Gastrocnemius medialis (tissue), 4 donors: ENCODE results near the gene STK17B. TPM values are rescaled to one million over a fixed set of nuclear protein-coding genes. Genes with fewer than 3 reads are reported as not detected.
"Not testable (repeated sequence)": the region's sequence is repeated elsewhere in the genome, so short reads cannot be mapped to it uniquely, and the experiment has no call there.

ENCODE experiments used
- ATAC-seq, 2 donors: fragments of 150-250 bp; one replicate each; pipeline ENCODE4 v1.9.1; 2016
- DNase-seq, 2 donors: peaks; one replicate each; pipeline ENCODE4 v3.0.0-alpha.2; 2019
- H3K27ac ChIP-seq, 4 donors: fragments of 200-600 bp; sonication (generic); 1 replicate in 1 of 4; 2 replicates in 3 of 4; pipeline ENCODE4 v1.5.1; 2016 to 2018; ENCODE audit warnings: mild to moderate bottlenecking in 2 of 4, moderate library complexity in 1 of 4
- H3K27me3 ChIP-seq, 3 donors: fragments of 200-600 bp; sonication (generic) in 2 of 3; 1 replicate in 1 of 3; 2 replicates in 2 of 3; pipeline versions ENCODE4 v1.5.1 to v1.6.0; 2016 to 2019; ENCODE audit warnings: mild to moderate bottlenecking in 1 of 3, moderate library complexity in 1 of 3
- H3K36me3 ChIP-seq, 2 donors: fragments of 200-600 bp; sonication (generic) in 1 of 2; one replicate each; pipeline ENCODE4 v1.5.1; 2017 to 2018
- H3K4me1 ChIP-seq, 2 donors: fragments of 200-600 bp; sonication (generic) in 1 of 2; one replicate each; pipeline ENCODE4 v1.5.1; 2016 to 2017; ENCODE audit warnings: mild to moderate bottlenecking in 2 of 2
- H3K4me3 ChIP-seq, 4 donors: fragments of 200-600 bp; sonication (generic) in 3 of 4; 1 replicate in 1 of 4; 2 replicates in 3 of 4; pipeline ENCODE4 v1.5.1; 2016 to 2019; ENCODE audit warnings: mild to moderate bottlenecking in 2 of 4
- H3K9me3 ChIP-seq, 3 donors: fragments of 200-600 bp; sonication (generic) in 2 of 3; 1 replicate in 1 of 3; 2 replicates in 2 of 3; pipeline ENCODE4 v1.5.1; 2016 to 2019
- CTCF ChIP-seq, 5 experiments: fragments of 450-650 bp in 3 of 5; fragments of 200-600 bp in 2 of 5; sonication (generic) in 2 of 5; IDR thresholded peaks in 4 of 5; conservative IDR thresholded peaks in 1 of 5; 1 replicate in 4 of 5; 2 replicates in 1 of 5; pipeline ENCODE4 v1.5.1; 2016 to 2019; ENCODE audit warnings: antibody characterized with exemption in 5 of 5, mild to moderate bottlenecking in 3 of 5, moderate library complexity in 3 of 5
- POLR2A ChIP-seq, 2 donors: fragments of 450-650 bp; IDR thresholded peaks; one replicate each; pipeline ENCODE4 v1.6.1; 2017; ENCODE audit warnings: antibody characterized with exemption in 2 of 2, mild to moderate bottlenecking in 2 of 2, moderate library complexity in 2 of 2
- in situ Hi-C, 4 donors: fragments of 200-750 bp; cut with MboI; loops; one replicate each; pipeline versions ENCODE4 v1.15.0 to v1.8.0; 2017; ENCODE audit warnings: low sequenced_read_pairs in 4 of 4
- intact Hi-C: fragments of 100-400 bp; cut with DNase I; formaldehyde crosslinking; loops from one replicate; pipeline ENCODE4 v1.15.1; 2023; ENCODE audit warnings: low total_unique reads
- total RNA-seq, 4 donors: library from RNA; depleted of rRNA; stranded (reverse); fragments of >200 nt; gene quantifications; one replicate each; pipeline versions ENCODE4 v1.1.0 to v1.2.3, GENCODE V29; 2016

Gene STK17B
- total RNA-seq, 4 donors from 2014 or later: 4.4 to 11.5 (median 8.8) TPM

DNA sequence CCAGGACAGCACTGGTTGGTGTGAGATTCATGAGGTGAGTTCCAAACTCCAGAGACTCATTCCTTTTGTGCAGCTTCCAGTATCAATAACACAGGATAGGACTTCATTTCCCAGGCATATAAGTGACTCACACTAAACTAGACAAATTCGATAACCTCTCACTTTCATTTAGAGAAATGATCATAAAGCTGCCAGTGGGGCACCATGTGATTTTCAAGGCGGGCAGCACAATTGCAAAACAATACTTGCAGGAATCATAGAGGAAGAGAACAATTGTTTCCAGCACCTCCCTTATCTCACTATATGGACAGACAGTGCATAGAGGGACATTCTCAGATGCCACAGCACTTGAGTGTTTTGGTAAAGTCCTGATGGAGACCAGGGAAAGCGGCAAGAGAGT is 71.5 kb downstream of the STK17B start:
- Histone ChIP-seq H3K27ac (no peak overlapping the region), H3K9me3 (no peaks in the 10 kb centered on the region), H3K4me1 (no peaks in the 10 kb centered on the region), H3K36me3 (no peaks in the 10 kb centered on the region), H3K27me3 (no peaks in the 10 kb centered on the region), H3K4me3 (no peak overlapping the region)
- intact Hi-C loops: no loop called here
- no peak for TF ChIP-seq POLR2A (IDR thresholded peaks at IDR 0.05)
- no peak for TF ChIP-seq CTCF (IDR thresholded peaks at IDR 0.05 in 4 of 5, conservative IDR thresholded peaks at IDR 0.05 in 1 of 5)
- ATAC-seq (no peak), DNase-seq (no peak)
- in situ Hi-C loops: loop anchor here in 3 of 4 donors (25.0 kb wide), 3 partner anchors 187 to 362 kb away; no protein-coding TSS in a partner anchor

- in situ Hi-C loops: loop anchor here in 3 of 4 donors (25.0 kb wide), 3 partner anchors 189 to 364 kb away; no protein-coding TSS in a partner anchor
- intact Hi-C loops: no loop called here
- ATAC-seq: no peak
Measured at GRCh38 chr2:196097864-196098660, 73.3 kb downstream of the STK17B start.

GRCh38 chr2:196096982-196097745 is 74.2 kb downstream of the STK17B start:
- in situ Hi-C loops: loop anchor here in 3 of 4 donors (25.0 kb wide), 3 partner anchors 190 to 365 kb away; no protein-coding TSS in a partner anchor
- Histone ChIP-seq H3K27me3 (no peaks in the 10 kb centered on the region), H3K36me3 (no peaks in the 10 kb centered on the region), H3K9me3 (no peaks in the 10 kb centered on the region), H3K4me3 (no peak overlapping the region), H3K27ac (no peak overlapping the region), H3K4me1 (no peaks in the 10 kb centered on the region)
- DNase-seq (no peak), ATAC-seq (no peak)
- intact Hi-C loops: no loop called here
- TF ChIP-seq CTCF (IDR thresholded peaks at IDR 0.05 in 4 of 5, conservative IDR thresholded peaks at IDR 0.05 in 1 of 5): no peak
- TF ChIP-seq POLR2A (IDR thresholded peaks at IDR 0.05): no peak

More at GRCh38 chr2:196097864-196098660, 73.3 kb downstream of the STK17B start:
- H3K27ac ChIP-seq: no peak overlapping the region
- TF ChIP-seq POLR2A (IDR thresholded peaks at IDR 0.05) (no peak), CTCF (IDR thresholded peaks at IDR 0.05 in 4 of 5, conservative IDR thresholded peaks at IDR 0.05 in 1 of 5) (no peak)
- no peaks in the 10 kb centered on the region for H3K4me1 ChIP-seq
- no peaks in the 10 kb centered on the region for H3K9me3 ChIP-seq
- no peak for DNase-seq
- H3K27me3 ChIP-seq: no peaks in the 10 kb centered on the region
- no peaks in the 10 kb centered on the region for H3K36me3 ChIP-seq
- no peak overlapping the region for H3K4me3 ChIP-seq

- Histone ChIP-seq H3K4me1 (no peaks in the 10 kb centered on the region), H3K27me3 (no peaks in the 10 kb centered on the region), H3K27ac (no peak overlapping the region), H3K4me3 (no peak overlapping the region), H3K36me3 (no peaks in the 10 kb centered on the region), H3K9me3 (no peaks in the 10 kb centered on the region)
- in situ Hi-C loops (loop anchor here in 3 of 4 donors (25.0 kb wide), 3 partner anchors 191 to 366 kb away; no protein-coding TSS in a partner anchor), intact Hi-C loops (no loop called here)
- DNase-seq: no peak
- ATAC-seq: no peak
- TF ChIP-seq POLR2A (IDR thresholded peaks at IDR 0.05) (no peak), CTCF (IDR thresholded peaks at IDR 0.05 in 4 of 5, conservative IDR thresholded peaks at IDR 0.05 in 1 of 5) (no peak)
Measured at GRCh38 chr2:196096264-196096663, 75.1 kb downstream of the STK17B start.

DNA sequence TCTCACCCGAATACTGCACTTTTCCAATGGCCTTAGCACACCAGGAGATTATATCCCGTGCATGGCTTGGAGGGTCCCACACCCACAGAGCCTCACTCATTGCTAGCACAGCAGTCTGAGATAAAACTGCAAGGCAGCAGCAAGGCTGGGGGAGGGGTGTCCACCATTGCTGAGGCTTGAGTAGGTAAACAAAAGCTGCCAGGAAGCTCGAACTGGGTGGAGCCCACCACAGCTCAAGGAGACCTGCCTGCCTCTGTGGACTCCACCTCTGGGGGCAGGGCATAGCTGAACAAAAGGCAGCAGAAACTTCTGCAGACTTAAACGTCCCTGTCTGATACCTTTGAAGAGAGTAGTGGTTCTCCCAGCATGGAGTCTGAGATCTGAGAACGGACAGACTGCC is 81.9 kb downstream of the STK17B start:
- DNase-seq, H3K4me1 ChIP-seq, H3K36me3 ChIP-seq, intact Hi-C loops, H3K27ac ChIP-seq, H3K27me3 ChIP-seq, ATAC-seq, H3K9me3 ChIP-seq, H3K4me3 ChIP-seq: not testable (repeated sequence)
- in situ Hi-C loops: loop anchor here (10.0 to 25.0 kb wide), 4 partner anchors 185 to 373 kb away; no protein-coding TSS in a partner anchor
